GM21381 (cell line): ENCODE results near the gene PTPN7.

Experiments used
- ATAC-seq: cut with Tn5 transposase; IDR thresholded peaks from one replicate; pipeline ENCODE4 v1.9.1; 2021; ENCODE audit warnings: mild to moderate bottlenecking, moderate library complexity; ENCODE audit not compliant: unreplicated experiment

Gene PTPN7

DNA sequence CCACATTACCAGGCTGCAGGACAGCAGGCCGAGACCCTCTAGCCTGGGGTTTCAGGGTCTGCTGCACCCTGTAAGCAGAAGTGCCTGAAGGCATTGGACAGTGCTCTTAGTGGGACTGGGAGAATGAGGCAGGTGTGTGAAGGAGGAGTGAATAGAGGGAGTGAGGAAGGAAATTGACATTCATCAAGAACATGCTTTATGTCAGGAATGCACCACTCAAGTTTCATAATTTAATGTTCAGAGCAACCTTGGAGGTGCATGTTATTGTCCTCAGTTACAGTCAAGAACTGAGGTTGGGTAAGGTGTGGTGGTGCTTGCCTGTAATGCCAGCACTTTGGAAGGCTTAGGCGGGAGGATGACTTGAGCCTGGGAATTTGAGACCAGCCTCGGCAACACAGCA, 49.4 kb downstream of the PTPN7 start:
- no peak for ATAC-seq

DNA sequence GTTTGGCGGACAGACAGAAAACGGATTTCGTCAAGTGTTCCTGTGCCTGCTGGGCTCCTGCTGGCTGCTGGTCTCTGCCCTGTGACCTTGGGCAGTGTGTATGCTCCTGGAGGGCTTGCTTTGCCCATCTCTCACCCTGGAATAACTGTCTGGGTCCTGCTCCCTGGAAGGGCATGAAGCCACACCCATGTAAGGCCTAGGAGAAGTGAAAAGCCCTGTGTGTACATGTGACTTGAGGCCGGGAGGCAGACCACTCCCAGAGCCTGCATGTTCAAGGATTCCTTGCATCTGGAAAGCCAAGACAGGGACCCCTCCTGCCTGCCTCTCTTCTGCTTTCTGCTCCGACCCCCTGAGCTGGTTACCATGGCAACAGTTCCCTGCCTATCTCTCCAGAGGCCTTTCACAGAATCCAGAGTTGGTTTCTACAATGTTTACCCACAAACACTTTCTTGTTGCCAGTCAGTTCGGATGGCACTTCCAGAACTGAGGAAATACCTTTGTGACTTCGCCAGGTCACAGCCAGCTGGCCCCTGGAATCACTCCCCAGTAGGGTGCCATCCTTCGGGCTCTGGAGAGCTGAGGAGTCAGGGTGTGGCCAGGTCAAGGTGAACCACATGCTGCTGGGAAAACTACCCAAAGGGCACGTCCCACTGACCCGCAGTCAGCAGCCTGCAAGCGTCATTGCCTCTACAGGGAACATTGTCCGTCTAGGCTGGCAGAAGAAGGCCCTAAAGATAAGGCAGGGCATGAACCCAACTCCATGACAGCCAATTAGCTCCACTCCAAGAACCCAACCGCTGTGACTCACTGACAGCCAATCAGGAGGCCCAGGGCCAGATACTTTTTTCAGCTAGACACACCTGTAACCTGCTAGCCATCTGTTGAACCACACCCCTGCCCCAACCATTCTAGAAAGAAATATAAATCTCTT, 52.3 kb downstream of the PTPN7 start:
- ATAC-seq = no peak

DNA sequence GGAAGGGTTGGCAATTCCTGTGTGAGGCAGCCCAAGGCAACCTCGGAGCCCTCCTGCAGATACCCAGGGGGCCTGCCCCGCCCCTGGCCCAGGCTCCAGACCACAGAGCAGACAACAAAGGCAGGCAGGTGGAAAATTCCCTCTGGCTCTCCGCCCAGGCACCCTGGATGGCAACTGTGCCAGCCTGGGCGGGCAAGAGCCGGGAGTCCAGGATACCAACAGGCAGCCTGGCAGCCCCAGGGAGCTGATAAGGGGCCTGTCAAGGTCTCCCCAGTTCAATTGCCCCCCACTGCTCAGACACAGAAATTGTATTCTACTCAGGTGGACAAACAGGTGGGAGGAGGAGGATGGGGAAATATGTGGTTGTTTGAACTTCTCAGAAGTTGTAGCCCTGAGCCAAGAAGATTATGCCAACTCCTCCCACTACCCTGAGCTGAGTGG, 53.1 kb downstream of the PTPN7 start:
- ATAC-seq = no peak

DNA sequence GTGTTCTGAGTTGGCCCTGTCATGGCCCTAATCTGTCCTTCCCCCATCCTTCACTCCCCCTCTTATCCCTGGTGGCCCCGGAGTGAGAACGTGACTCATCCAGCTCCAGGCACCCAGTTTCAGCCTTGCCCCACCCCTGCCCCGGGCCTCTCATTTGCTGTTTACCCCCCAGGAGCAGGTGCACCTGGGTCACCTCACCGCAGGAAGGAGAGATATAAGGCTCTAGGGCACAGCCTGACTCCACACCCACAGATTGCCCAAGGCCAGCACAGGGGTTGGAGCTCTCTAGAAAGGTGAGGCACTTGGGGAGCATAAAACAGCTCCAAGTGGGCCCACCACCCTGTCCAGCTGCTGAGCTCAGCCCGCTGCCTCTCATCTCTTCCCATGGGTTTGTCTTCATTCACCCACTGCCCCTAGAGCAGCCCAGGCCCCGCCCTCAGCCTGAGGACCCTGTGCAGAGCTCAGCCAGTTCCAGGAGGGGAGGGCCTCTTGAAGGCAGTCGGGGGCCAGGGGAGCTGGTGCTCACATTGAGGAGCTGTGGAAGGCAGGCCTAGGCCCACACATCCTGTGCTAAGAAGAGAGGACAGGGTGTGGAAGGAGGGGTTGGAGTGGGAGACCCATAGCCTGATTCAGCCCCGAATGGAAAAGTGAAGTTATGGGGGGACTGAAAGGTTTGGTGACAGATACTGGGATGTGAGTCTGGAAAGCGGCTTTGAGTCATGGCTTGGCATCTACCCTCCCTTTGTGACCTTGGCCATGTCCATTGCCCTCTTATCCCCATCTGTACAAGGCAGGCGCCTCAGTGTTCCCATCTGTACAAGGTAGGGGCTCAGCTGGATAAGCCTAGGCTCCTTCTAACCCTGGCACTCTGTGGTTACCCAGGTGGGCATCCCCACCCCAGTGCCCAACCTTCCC, 53.8 kb downstream of the PTPN7 start:
- no peak for ATAC-seq

DNA sequence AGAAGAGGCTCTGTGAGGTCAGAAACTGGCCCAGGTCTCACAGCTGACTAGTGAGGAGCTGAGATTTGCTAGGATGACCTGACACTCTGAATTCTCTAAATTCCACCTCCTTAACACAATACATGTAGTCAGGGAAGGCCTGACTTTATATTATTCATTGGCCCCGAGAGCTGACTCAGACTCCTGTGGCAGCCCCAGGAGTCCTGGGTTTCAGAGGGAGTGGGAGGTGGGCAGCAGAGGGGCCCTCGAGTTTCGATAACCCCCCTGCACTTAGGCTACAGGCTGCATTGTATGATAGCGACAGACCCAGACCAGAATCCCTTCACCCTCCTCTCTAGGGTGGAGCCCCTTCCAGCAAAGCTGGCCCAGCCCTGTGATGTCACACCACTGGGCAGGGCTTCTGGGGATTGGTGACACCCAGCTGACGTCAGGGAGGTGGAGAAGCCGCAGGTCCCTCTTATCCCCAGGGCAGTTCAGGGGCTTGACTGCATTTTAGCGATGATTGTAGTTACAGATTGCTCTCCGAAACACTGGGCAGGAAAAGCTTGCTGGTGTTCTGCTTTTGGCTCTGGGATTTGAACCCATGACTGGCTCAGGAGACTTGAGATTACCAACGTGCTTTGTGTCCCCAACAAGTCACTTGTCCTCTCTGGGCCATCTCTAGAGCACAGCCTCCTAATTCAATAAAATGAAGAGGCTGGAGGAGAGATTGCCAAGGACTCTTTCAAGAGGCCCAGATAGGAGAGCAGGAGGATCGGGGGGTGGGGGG, 54.6 kb downstream of the PTPN7 start:
- no peak for ATAC-seq

DNA sequence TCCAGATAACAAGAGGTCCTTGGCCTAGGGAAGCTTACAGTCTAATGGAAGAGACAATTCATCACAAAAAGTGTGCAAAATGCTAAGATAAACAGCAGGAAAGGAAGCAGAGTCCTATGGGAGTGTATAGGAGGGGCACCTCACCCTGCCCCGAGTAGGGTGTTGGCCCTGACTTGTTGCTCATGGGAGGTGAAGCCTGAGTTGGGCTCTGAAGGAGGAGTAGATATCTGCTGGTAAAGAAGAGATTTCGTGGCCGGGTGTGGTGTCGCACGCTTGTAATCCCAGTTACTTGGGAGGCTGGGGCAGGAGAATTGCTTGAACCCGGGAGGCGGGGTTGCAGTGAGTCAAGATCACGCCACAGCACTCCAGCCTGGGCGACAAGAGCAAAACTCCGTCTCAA, 56.3 kb downstream of the PTPN7 start:
- no peak for ATAC-seq

DNA sequence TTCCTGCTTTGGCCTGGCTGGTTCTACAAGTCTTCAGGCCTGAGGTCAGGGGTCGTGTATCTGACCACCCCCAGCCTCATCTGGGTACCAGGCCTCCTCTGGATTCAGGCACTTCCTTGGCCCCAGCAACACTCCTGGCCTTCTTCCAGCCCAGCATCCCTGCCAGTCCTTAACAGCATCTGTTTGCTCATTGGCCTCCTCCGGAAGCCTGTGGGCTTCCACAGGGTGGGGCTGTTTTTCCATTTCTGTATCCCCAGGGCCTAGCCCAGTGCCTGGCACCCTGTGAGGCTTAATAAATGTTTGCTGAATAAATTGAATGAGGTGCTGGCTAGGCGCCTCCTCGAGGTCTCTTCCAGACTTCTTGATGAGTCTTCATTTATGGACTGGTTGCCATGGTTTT, 59.2 kb downstream of the PTPN7 start:
- no peak for ATAC-seq
